H1 (cell line): Measurements from ENCODE around the gene MUC2. TPM values are rescaled to one million over a fixed set of nuclear protein-coding genes. Genes with fewer than 3 reads are reported as not detected.

Source experiments
- EP300 ChIP-seq, 2 experiments: IDR thresholded peaks; 1 replicate in 1 of 2; 2 replicates in 1 of 2; pipeline ENCODE4 v1.6.1; 2011 to 2012; ENCODE audit warnings: low read depth in 2 of 2, low read length in 2 of 2, mild to moderate bottlenecking in 2 of 2, borderline replicate concordance in 1 of 2, inconsistent platforms in 1 of 2, moderate library complexity in 1 of 2
- MAFK ChIP-seq: IDR thresholded peaks from 2 replicates; pipeline ENCODE4 v1.6.1; 2012; ENCODE audit warnings: low read depth, mild to moderate bottlenecking, improper control_type of control experiment, low read length
- polyA plus RNA-seq, 7 experiments: library from polyadenylated mRNA; depleted of rRNA in 3 of 7; stranded (reverse) in 5 of 7; unstranded in 2 of 7; fragments of >200 nt in 5 of 7; fragments of 200-250 nt in 2 of 7; gene quantifications; 1 replicate in 5 of 7; 2 replicates in 1 of 7; 4 replicates in 1 of 7; pipeline versions ENCODE4 v1.2.1 to v1.2.3, GENCODE V29; 2011 to 2013; ENCODE audit warnings: missing spikeins in 2 of 7, mixed read lengths in 2 of 7
- total RNA-seq: library from RNA; stranded (reverse); fragmentation: NEBNext Ultra II Directional; extraction: Animal tissue kit (Norgen Biotek cat#: 25700); gene quantifications from 2 replicates; pipeline ENCODE4 v1.2.1, GENCODE V29; 2021

The MUC2 gene
- total and polyA plus RNA-seq, 2 of the 8 experiments (the other 6 are each of a cell fraction or from before 2014, with no cell fraction given), result not detected

- TF ChIP-seq EP300 (IDR thresholded peaks at IDR 0.05; ENCODE audit: borderline replicate concordance in 1 of 2, low read depth in 2 of 2, low read length in 2 of 2), result no peak
- TF ChIP-seq MAFK, result no peak
- TF ChIP-seq, all 59 proteins: peak for 0
These were observed 34.1 kb upstream of the MUC2 start (continued) for GRCh38 chr11:1040428-1041148.
